Tibial nerve (tissue), 4 donors: Measurements from ENCODE around the gene OCIAD1.

ENCODE experiments used
- EP300 ChIP-seq, 2 donors: sonication (generic); formaldehyde crosslinking; IDR thresholded peaks; one replicate each; pipeline ENCODE4 v1.6.1; 2017; ENCODE audit warnings: antibody characterized with exemption in 2 of 2, mild to moderate bottlenecking in 1 of 2
- POLR2A ChIP-seq, 2 donors: fragments of 450-650 bp; IDR thresholded peaks; one replicate each; pipeline ENCODE4 v1.6.1; 2017; ENCODE audit warnings: antibody characterized with exemption in 2 of 2, mild to moderate bottlenecking in 2 of 2, moderate library complexity in 2 of 2
- TF ChIP-seq, protein P1 (sequence below), 5 experiments: fragments of 200-600 bp in 3 of 5; fragments of 450-650 bp in 2 of 5; sonication (generic) in 3 of 5; IDR thresholded peaks; one replicate each; pipeline ENCODE4 v1.5.1; 2016 to 2019; ENCODE audit warnings: antibody characterized with exemption in 5 of 5, mild to moderate bottlenecking in 3 of 5, moderate library complexity in 2 of 5

DNA sequence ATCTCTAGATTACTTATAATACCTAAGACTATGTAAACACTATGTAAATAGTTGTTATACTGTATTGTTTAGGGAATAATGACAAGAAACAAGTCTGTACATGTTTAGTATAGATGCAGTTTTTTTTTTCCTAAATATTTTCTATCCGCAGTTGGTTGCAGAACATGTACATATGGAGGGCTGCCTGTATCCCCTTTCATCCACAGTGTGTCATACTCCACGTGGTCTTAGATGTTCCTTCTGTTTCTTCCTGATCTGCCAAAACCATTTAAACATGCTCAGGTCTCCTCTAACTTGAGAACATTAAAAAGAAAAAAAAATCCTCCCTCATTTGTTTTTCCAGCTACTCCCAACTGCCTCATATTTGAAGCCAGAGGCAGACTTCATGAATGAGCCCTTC, 14.0 kb downstream of the OCIAD1 start:
- TF ChIP-seq, protein P1, sequence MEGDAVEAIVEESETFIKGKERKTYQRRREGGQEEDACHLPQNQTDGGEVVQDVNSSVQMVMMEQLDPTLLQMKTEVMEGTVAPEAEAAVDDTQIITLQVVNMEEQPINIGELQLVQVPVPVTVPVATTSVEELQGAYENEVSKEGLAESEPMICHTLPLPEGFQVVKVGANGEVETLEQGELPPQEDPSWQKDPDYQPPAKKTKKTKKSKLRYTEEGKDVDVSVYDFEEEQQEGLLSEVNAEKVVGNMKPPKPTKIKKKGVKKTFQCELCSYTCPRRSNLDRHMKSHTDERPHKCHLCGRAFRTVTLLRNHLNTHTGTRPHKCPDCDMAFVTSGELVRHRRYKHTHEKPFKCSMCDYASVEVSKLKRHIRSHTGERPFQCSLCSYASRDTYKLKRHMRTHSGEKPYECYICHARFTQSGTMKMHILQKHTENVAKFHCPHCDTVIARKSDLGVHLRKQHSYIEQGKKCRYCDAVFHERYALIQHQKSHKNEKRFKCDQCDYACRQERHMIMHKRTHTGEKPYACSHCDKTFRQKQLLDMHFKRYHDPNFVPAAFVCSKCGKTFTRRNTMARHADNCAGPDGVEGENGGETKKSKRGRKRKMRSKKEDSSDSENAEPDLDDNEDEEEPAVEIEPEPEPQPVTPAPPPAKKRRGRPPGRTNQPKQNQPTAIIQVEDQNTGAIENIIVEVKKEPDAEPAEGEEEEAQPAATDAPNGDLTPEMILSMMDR (IDR thresholded peaks at IDR 0.05): no peak
- no peak for TF ChIP-seq POLR2A (IDR thresholded peaks at IDR 0.05)
- no peak for TF ChIP-seq EP300 (IDR thresholded peaks at IDR 0.05)
